ENCODE data around the gene MTCH2.
"Not testable (repeated sequence)": the region's sequence is repeated elsewhere in the genome, so short reads cannot be mapped to it uniquely, and the experiment has no call there.

Gene MTCH2

GRCh38 chr11:47642099-47642855 lies at the start of gene MTCH2:
MTCH2 (minus strand) TSS chr11:47642559; CDS start chr11:47642465, 94 bp downstream.
- peak; percentile 84 for DNase-seq

- DNase-seq, result no peak
Observed at GRCh38 chr11:47691979-47692378, 49.6 kb upstream of the MTCH2 start.

- no peak for DNase-seq
Observed at GRCh38 chr11:47689480-47689879, 47.1 kb upstream of the MTCH2 start.

GRCh38 chr11:47688991-47689390 lies 46.6 kb upstream of the MTCH2 start:
- no peak for DNase-seq

- no peak for DNase-seq
Observed at GRCh38 chr11:47688111-47688510, 45.8 kb upstream of the MTCH2 start.

- not testable (repeated sequence) for DNase-seq
Observed at GRCh38 chr11:47686704-47687103, 44.3 kb upstream of the MTCH2 start.

- DNase-seq, result no peak
Observed at GRCh38 chr11:47686151-47686550, 43.8 kb upstream of the MTCH2 start.

- no peak for DNase-seq
Observed at GRCh38 chr11:47675851-47676250, 33.5 kb upstream of the MTCH2 start.

GRCh38 chr11:47672283-47672730 lies 29.9 kb upstream of the MTCH2 start:
- DNase-seq, result no peak

- DNase-seq, result no peak
Observed at GRCh38 chr11:47669856-47670255, 27.5 kb upstream of the MTCH2 start.

GRCh38 chr11:47668665-47669064 lies 26.3 kb upstream of the MTCH2 start:
- no peak for DNase-seq

- no peak for DNase-seq
Observed at GRCh38 chr11:47667555-47667954, 25.2 kb upstream of the MTCH2 start.

GRCh38 chr11:47667135-47667534 lies 24.8 kb upstream of the MTCH2 start:
- no peak for DNase-seq

- not testable (repeated sequence) for DNase-seq
Observed at GRCh38 chr11:47664936-47665335, 22.6 kb upstream of the MTCH2 start.

GRCh38 chr11:47661245-47661644 lies 18.9 kb upstream of the MTCH2 start:
- DNase-seq, result no peak

- DNase-seq, result no peak
Observed at GRCh38 chr11:47659276-47659675, 16.9 kb upstream of the MTCH2 start.

GRCh38 chr11:47656260-47656885 lies 14.0 kb upstream of the MTCH2 start:
- DNase-seq, result no peak

- no peak for DNase-seq
Observed at GRCh38 chr11:47651818-47652469, 9.6 kb upstream of the MTCH2 start.

GRCh38 chr11:47649276-47649675 lies 6.9 kb upstream of the MTCH2 start:
- DNase-seq, result no peak

GRCh38 chr11:47646019-47646418 lies 3.7 kb upstream of the MTCH2 start:
- DNase-seq, result no peak

GRCh38 chr11:47645500-47645899 lies 3.1 kb upstream of the MTCH2 start:
- no peak for DNase-seq

- no peak for DNase-seq
Observed at GRCh38 chr11:47641600-47642098, 710 bp downstream of the MTCH2 start.

GRCh38 chr11:47640506-47640905 lies 1.9 kb downstream of the MTCH2 start:
- not testable (repeated sequence) for DNase-seq

GRCh38 chr11:47636331-47636730 lies 6.0 kb downstream of the MTCH2 start:
- DNase-seq, result not testable (repeated sequence)

All from SIG-M5 (cell line).